NCI-H2196 (cell line): Measurements from ENCODE around the gene ILK.

ENCODE experiments used
- DNase-seq: peaks from one replicate; lab custom pipeline; 2025; ENCODE audit not compliant: unreplicated experiment; lab: John Stamatoyannopoulos, UW

The ILK gene

DNA sequence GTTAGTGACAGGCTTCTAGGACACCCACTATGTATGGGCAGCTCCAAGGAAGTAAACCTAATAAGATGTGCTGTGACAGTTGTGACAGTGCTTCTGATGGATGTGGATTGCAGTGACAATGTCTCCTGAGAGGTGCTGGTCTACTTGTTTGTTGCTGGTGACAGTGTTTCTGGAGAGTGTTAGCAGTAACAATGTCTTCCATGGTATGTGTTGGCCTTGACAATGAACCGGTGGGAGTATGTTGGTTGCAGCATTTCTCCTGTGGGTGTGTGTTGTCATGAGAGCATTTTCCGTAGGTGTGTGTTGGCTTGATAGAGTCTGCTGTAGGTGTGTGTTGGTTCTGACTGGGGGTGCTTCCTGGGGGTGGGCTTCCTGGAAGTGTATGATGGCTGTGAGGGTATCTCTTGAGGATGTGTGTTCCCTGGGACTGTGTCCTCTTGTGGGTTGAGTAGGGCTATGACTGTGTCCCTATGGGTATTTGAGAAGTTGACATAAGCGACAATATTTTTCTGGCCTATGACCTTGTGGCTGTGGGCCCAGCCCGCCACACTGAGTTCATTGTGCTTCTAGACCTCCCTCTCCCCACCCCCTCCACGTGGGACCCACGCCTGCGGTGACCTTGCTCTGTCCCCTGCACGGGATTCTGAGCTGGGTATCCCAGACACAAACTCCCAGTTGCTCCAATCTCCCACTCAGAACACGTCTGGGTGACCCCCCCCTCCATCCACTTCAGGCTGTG lies 50.9 kb downstream of the ILK start:
- no peak for DNase-seq

DNA sequence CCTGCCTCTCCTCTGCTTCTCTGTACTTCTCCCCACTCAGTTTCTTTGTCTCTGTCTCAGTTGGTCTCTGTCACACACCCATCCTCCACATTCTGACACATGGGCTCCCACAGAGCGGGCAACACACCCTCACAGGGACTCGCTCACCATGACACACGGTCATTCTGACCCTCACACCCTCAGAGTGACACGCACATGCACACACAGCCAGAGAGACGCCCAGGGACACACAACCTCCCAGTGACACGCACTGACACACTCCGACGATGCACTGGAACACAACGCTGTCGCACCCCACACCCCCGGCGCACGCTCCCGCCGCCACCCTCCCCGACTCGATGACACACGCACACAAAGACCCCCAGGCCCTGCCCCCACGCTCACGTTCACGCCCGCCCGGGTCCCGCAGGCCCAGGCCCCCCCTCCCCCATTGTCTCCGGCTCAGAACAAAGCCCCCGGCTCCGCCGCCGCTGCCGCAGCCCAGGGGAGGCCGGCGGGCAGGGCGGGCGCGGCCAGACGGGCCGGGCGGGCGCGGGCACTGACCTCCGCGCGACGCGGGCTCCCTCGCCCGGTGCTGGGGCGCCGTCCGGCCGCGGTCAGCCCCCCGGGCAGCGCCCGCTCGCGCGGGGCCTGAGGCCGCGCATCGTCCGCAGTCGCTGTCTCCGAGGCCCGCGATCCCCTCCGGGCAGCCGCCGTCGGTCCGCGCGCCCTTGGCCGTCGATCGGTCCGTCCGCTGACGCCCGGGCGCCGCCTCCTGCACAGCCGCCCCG lies 51.6 kb downstream of the ILK start:
- no peak for DNase-seq

GRCh38 chr11:6655790-6656583 lies 52.4 kb downstream of the ILK start, which contains the start of gene DCHS1:
TSS of gene DCHS1 (minus strand) at chr11:6655809. CDS start at chr11:6641613, 14,196 bp downstream.
- no peak for DNase-seq

GRCh38 chr11:6656584-6656915 lies 53.0 kb downstream of the ILK start:
- DNase-seq, result no peak

GRCh38 chr11:6656936-6657335 lies 53.4 kb downstream of the ILK start:
- DNase-seq, result no peak

GRCh38 chr11:6657346-6657745 lies 53.8 kb downstream of the ILK start:
- DNase-seq, result no peak

GRCh38 chr11:6658647-6659046 lies 55.1 kb downstream of the ILK start:
- no peak for DNase-seq
